HG03378 (cell line): Measurements from ENCODE around the gene LPA.
"Not testable (repeated sequence)": the region's sequence is repeated elsewhere in the genome, so short reads cannot be mapped to it uniquely, and the experiment has no call there.

Source experiments
- ATAC-seq: cut with Tn5 transposase; IDR thresholded peaks from one replicate; pipeline ENCODE4 v1.9.1; 2021; ENCODE audit warnings: mild to moderate bottlenecking, moderate library complexity; ENCODE audit not compliant: unreplicated experiment

The LPA gene

DNA sequence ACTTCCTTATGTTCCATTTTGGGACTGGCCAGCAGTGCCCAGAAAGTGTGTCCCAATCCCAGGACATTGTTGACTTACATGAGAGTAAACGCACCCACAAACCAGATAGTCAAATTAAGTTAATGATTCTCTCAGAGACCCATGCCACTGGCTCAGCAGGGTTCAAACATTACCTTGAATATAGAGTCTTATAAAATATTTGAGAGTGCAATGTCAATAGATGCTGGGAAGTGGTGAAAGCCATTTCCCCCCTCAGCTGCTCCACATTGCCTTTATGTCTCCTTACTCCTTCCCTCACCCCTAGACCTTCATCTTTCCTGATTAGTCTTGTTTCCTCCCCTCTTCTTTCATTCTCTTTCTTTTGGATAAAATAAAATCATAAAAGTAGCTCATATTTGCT is at the start of gene LPA:
LPA (minus strand) TSS at position 78 of the 400 bp plus-strand sequence; CDS start at position 17, 61 bp downstream.
- ATAC-seq = not testable (repeated sequence)

DNA sequence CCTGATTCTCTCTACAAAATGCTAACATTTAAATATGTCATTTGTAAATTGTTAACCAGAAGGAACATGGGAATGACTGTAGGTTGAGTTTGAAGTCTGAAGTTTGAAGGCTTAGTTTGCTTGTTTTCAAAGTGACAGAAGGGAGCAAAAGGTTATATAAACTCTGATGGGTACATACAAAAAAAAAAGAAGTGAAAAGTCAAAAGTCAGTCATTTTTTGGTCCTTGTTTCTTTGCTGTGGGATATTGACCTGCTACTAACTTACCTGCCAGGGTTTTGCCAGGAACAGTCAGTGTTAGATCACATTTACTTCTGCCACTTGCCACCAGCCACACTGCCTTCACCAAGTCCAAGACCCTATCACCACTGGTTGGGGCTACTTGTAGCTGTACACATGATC is 44.9 kb upstream of the LPA start:
- ATAC-seq = not testable (repeated sequence)

DNA sequence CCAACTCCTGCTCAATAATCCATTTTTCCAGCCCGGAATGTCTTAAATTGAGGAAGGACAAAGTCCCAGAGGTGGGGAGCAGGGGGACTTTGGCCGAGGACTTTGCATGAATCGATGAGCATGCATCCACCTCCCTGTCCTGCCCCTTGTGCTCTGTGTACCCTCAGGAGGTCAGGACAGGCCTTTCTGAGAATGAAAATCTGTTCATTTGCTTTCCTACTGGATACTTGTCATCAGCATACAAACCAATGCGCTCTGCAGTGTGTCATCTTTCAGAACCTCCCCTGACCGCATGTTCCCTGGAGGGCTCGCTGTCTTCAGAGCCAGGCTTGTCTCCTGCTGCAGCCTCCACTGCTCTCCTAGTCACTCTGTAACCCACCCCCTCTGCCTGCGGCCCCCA is 40.6 kb upstream of the LPA start:
- not testable (repeated sequence) for ATAC-seq

GRCh38 chr6:160701918-160702680 is 38.0 kb upstream of the LPA start, which contains the start of gene PLG:
Gene PLG, plus strand, starts transcription at chr6:160702244. Its CDS starts 61 bp downstream, at chr6:160702305.
- not testable (repeated sequence) for ATAC-seq

GRCh38 chr6:160697826-160698225 is 33.8 kb upstream of the LPA start:
- no peak for ATAC-seq

GRCh38 chr6:160696884-160697283 is 32.8 kb upstream of the LPA start:
- ATAC-seq = not testable (repeated sequence)

GRCh38 chr6:160695622-160696021 is 31.5 kb upstream of the LPA start:
- not testable (repeated sequence) for ATAC-seq

- ATAC-seq = not testable (repeated sequence)
Measured at GRCh38 chr6:160695025-160695424, 30.9 kb upstream of the LPA start.

DNA sequence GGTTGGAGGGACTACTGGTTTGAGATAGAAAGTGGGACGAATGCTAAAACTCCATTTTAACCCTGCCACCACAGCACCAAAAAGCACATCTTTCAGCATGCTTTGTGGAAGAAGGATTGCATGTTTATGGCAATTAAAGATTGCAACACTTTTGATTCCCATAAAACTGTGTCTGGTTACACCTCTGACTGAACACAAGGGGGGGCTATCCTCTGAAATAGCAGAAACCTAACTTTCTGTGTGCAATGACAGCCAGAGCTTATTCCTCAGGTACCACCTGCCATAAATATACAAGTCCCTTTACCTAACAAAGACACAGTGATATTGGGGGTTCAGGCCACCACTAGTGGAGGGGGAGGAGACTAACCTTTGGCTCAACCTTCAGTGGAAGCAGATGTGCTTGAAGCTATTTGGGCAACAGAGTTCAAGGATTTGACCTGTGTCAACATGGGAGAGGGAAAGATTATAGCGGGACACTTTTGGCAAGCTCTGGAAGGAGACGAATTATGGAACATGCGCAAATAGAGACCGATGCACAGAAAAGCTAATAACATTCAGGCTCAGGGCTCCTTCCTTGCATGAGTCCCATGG is 28.4 kb upstream of the LPA start:
- no peak for ATAC-seq

GRCh38 chr6:160691617-160692016 is 27.5 kb upstream of the LPA start:
- ATAC-seq = no peak

DNA sequence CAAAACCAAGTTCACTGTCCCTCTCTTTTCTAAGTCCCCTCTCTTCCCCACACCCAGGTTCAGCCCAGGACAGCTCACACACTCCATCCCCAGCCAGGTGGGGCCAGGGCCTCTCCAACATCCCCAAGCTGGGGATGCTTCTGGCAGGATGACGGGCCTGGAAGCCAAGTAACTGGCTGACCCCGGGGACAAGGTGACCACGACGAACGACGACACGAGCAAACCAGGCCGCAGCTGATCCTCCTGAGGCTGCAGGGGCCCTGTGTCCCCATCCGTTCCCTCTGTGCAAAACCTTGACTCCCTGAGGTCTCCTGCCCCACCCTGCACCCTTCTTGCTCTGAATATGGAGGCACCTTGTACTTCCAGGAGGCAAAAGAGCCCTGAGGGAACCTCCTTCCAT is 26.4 kb upstream of the LPA start:
- no peak for ATAC-seq

DNA sequence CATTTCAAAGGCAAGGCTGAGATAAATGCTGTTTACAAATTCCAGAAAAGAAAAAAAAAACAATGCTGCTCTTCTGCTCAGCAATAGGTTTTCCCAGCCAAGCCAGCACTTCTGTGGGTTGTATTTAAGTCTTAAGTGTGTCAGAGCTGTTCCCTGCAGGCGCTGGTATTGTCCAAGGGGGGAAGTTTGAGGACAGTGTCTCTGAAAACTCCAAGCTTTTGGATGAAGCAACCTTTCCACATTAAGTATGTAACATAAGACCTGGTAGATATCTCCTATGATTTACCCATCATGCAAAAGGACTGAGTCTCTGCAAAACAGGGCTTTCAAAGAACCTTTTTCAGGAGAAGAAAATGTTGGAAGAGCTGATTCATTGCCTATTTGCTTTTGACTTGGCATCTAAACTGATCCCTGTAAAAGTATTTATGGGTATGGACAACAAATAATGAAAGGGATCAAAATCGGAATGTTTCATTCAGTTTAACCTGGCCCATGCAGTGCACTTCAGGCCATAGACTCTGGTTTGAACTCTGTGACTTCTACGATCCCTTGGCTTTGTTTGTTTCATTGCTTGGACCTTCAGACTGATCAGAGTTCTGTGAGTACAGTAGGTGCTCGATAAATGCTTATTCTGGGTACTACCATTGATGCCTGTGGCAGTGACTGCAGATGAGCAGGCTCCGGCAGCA is 21.8 kb upstream of the LPA start:
- no peak for ATAC-seq

- ATAC-seq = not testable (repeated sequence)
Measured at GRCh38 chr6:160685101-160685761, 21.2 kb upstream of the LPA start.

- ATAC-seq = no peak
Measured at GRCh38 chr6:160679402-160679769, 15.3 kb upstream of the LPA start.

GRCh38 chr6:160678744-160679401 is 14.8 kb upstream of the LPA start:
- ATAC-seq = no peak

DNA sequence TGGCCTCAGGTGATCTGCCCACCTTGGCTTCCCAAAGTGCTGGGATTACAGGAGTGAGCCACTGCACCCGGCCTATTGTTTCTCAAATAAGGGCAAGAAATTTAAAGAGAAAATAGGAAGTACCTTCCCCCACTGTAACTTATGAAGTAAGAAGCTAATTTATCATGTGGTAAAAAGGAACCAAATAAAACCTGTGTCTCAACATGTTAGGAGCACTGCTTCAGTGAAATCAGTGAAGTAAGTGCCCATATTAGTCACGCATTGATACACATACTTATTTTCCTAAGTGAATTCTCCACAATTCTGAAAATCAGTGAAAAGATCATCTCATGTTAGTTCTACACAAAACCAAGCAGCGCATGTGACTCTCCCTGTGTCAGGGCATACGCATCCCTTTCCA is 14.2 kb upstream of the LPA start:
- ATAC-seq = no peak

GRCh38 chr6:160676418-160676817 is 12.3 kb upstream of the LPA start:
- ATAC-seq = not testable (repeated sequence)

GRCh38 chr6:160668589-160668988 is 4.5 kb upstream of the LPA start:
- ATAC-seq = no peak

- ATAC-seq = peak; percentile 81
Measured at GRCh38 chr6:160667639-160668481, 3.8 kb upstream of the LPA start.

DNA sequence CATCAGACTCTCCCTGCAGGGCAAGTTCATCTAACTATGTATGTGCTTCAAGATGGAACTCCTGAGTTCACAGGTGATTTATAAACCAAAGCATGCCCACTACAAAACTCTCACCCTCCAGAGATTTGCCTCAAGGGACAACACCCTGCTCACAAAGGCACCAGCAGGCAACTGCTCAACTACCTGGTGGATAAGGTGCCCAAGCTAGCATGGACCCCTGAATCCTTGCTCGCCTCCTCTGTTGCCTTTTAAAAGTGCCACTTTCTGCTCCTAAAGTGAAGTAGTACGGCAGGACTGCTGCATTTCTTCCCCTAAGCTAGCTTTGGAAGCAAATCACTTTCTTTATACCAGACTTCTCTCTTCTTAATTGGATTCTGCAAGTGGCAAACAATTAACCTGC is 1.2 kb downstream of the LPA start:
- no peak for ATAC-seq
